Measurements from ENCODE around the gene ZBED4.

Gene ZBED4

DNA sequence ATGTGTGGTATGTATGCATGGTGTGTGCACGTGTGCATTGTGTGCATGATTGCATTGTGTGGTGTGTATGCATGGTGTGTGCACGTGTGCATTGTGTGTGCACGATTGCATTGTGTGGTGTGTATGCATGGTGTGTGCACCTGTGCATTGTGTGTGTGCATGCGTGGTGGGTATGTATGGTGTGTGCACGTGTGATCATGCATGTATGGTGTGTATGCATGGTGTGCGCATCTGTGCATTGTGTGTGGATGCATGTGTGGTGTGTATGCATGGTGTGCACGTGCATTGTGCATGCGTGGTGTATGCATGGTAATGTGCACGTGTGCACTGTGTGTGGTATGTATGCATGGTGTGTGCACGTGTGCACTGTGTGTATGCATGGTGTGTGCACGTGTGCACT lies 47.8 kb downstream of the ZBED4 start:
- DNase-seq (ENCODE audit: low spot score), result no peak

DNA sequence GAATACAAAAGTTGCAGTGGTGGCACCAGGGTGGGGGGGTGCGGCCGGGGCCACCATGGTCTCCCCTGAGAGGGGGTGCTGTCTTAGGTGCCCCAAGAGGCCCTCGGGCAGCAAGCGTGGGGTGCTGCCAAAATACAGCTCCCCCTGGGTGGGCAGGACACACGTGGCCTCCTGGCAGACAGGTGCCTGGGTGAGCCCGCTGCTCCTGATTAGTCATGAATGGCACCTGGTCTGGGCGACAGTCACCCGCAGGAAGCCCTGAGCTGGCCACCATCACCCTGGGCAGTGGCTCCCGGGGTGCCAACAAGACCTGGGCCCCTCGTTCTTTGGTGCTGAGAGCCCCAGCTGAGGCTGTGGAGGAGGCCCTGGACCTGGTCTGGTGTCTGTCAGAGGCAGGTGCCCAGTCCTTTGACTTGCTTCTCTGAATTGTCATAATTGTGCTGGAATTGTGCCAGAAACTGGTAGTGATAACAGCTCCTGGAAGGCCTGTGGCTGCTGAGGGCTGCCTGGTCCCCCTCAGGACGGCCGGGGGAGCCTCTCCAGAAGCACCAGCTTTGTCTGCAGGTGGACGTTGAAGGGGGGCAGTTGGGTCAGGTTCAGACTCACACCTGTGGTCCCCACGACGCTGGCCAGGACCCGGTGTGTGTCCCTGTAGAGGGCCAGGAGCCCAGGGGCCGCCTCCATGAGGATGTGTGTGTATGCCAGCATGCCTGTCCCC lies 49.8 kb downstream of the ZBED4 start:
- DNase-seq (ENCODE audit: low spot score), result no peak

DNA sequence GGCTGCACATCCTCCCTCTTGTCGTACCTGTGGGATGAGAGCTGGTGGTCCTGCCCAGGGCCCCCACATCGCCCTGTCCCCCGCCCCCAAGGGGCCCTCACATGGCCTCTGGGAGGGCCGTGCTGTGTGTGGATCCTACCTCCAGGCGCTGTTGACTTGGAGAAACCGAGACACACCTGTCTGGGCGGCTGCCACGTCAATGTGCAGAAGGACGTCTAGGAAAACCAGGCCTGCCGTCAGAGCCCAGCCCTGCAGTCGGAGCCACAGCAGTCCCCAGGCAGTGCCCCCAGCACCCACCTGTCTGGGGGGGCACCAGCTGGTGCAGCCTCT lies 50.4 kb downstream of the ZBED4 start:
- DNase-seq (ENCODE audit: low spot score), result no peak

DNA sequence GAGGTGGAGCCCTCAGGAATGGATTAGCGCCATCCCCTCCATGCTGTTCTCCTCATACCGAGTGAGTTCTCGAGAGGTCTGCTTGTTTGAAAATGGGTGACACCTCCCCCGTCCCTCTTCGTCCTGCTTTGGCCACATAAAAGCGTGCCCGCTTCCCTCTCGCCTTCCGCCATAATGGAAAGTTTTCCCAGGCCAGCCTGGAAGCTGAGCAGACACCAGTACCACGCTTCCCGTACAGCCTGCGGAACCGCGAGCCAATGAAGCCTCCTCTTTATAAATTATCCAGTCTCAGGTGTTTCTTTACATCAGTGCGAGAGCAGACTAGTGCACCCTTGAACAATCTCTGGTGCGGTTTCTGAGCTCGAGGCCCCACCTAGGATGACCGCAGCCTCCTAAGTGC lies 51.8 kb downstream of the ZBED4 start:
- DNase-seq (ENCODE audit: low spot score), result no peak

DNA sequence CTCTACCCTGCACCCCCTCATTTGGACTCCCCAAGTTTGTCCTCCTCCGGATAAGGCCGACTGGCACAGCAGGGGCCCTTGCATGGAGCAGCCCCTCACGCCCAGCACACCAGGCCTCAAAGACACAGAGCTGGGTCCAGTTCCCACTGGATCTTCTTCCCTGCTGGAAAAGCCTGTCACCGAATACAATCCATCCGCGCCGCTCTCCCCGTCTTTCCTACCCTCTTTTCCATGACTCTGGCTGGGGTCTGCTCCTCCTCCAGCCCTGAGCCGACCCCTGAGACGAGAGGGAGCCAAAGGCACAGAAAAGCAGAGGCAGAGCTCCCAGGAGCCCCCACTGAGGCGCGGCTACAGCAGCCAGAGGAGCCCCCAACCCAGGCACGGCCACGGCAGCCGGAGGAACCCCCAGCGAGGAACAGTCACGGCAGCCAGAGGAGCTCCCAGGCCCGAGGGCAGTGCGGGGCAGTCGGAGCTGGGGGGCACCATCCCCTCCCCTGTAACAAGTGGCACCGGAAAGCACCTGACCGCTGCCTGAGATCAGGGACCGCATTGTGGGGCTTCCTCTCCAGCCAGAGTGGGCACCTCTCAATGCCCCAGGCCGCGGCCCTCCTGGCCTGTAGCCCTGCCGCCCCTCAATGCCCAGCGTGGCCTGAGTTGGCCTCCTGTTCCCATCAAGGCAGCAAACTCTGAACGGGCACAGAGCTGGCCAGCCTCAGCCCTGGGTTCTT lies 52.6 kb downstream of the ZBED4 start:
- no peak for DNase-seq (ENCODE audit: low spot score)

DNA sequence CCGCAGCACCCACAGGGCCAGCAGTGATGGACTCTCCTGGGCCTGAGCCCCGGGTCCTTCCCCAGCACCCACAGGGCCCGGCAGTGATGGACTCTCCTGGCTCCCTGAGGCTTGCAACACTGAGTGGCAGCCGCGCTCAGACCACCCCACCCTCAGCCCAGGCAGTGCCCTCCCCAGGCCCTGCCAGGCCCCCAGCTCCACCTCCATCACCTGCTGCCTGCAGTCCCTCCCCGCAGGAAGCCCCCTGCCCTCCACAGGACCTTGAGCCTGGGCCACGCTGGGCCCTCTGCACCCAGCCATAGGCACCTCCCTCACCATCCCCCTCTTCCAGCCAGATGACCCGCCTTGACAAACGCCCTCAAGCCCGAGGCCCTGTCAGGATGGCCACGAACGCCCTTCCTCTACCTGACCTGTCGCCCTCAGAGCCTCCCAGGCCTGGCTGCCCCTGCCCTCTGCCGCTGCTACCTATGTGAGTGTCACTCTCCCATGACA lies 53.2 kb downstream of the ZBED4 start:
- DNase-seq (ENCODE audit: low spot score), result no peak

DNA sequence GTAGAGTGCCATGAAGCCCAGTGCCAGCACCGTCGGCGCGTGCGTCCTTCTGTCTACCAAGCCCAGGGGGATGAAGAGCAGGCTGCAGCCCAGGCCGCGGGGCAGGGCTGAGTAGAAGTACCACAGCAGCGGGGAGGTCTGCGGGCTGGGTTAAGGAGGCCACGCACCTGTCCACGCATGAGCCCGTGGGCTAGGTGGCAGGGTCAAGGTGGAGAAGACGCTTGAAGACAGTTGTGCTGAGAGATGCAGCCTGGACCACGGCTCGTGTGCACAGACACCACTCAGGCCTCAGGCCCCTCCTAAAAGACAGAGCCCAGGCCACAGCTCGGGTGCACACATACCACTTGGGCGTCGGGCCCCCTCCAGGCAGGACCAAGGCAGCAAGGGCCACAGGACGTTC lies 54.2 kb downstream of the ZBED4 start:
- DNase-seq (ENCODE audit: low spot score), result no peak

DNA sequence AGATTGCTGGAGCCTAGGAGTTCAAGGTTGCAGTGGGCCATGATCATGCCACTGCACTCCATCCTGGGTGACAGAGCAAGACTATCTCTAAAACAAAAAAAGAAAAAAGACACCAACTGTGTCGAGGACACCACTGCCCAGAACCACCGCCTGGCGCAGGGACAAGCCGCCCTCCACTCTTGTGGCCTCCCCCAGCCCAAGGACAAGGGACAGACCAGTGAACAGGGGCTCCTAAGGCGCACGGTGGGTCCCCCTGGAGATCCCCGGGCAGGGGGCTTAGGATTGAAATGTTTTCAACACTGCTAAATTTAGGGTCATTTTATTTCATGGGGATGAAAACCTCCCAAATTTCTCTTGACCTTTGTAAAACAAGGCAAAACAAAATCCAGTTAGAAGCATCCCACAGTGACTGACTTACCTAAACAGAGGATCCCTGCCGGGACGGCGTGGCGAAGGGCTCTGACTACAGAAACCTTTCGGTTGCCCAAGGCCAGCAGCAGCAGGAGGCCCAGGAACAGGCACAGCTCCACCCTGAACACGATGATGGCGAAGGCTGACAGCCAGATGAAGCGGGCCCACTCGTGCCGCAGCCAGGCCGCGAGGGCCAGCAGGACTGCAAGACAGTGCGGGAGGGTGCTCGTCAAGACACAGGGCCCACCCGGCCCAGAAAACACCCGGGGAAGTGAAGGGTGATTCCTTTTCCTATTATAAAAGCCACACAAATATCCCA lies 56.0 kb downstream of the ZBED4 start:
- no peak for DNase-seq (ENCODE audit: low spot score)

DNA sequence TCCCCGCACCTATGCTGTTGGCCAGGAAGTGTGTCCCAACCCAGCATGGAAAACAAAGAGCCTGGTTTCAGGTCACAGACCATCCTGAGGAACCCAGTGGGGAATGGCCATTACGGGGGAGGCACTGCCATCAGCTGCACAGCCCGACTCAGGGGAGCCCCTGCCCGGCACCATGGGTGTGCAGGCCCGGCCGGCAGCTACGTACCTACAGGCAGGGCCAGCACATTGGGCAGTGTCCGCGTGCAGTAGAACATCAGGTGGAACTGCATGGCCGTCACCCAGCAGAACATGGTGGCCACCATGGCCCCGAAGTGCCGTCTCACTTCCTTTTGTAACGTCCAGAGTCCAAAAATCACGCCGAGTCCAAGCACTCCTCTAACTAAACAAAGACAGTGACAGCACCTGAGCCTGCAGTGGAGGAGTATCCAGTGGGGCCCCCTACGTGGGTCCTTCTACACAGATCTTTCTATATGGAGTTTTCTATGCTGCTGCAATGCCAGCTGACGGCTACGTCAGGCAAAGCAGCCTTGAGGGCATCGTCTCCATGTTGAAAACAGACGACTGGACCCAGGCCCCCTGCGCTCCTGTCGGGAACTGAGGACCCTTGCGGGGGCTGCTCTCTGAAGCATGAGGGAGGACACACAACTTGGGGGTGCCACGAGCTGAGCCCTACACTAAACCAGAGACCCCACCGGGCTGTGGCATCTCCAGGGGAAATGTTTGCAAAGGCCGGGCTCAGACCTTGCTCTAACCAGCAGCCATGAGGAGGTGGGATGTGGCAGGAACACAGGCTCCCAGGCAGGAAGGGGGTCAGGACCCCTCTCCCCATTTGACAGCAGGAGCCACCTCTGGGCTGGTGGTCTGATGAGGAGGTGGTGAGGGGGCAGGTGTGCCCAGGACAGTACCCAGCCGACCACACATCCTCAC lies 56.8 kb downstream of the ZBED4 start:
- no peak for DNase-seq (ENCODE audit: low spot score)

DNA sequence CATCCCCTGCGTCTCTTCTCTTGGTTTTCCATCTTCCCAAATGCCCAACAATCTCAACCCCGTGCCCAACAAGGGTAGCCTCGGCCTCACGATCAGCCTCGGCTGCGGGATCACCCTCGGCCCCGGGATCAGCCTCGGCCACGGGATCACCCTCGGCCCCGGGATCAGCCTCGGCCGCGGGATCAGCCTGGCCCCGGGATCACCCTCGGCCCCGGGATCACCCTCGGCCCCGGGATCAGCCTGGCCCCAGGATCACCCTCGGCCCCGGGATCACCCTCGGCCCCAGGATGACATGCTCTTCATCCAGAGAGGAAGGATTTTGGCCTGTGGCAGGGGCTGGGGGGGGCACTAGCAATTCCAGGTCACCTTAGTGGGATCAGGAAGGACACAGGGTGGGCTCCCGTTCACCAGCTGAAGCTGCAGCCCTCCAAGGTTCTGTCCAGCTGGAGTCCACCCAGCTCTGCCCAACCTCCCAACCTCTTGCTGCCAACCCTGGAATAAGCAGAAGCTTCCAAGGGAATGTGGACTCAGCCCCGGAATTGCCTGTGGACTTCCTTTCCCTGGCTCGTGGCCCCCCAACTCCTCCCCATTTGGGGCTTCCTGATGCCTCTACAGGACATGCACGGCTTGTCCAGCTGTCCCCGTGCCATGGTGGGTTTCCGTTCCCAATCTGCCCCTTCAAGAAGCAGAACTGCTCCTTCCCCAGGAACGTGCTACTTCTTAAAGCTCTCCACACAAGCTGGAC lies 58.4 kb downstream of the ZBED4 start:
- no peak for DNase-seq (ENCODE audit: low spot score)

DNA sequence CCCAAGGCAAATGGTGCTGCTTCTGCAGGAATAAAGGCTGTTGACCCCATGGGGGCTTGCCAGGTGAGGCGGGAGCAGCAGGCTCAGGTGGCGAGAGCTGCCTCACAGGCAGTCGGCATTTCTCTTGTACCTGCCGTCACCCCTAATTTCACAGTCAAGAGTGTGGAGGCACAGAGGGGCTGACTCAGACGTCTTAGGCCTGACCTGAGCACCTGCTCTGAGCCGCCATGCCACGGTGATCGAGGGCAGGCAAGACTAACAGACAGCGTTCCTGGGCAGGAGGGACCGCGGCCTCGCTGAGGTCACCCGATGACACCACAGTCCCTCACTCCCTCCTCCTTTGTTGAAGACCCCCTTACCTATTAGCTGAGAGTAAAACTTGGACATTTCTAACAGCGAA lies 59.4 kb downstream of the ZBED4 start:
- DNase-seq (ENCODE audit: low spot score), result no peak

DNA sequence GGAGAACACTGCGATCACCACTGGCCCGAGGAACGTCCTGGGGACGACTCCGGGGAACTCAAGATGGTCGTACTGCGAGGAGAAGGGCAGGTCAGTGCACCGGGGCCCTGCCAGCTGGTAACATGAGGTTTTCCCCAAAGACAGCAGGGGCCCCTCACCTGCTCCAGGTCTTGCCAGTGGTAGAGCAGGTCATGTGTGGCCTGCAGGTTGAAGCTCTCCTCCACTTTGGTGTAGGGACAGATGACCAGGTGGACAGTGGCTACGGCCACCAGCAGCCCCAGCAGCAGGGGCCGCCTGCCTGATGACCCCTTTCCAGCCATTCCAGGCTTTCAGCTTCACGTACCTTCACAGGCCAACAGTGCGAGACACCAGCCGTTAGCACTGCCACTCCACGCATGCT lies 59.8 kb downstream of the ZBED4 start:
- DNase-seq (ENCODE audit: low spot score), result no peak

DNA sequence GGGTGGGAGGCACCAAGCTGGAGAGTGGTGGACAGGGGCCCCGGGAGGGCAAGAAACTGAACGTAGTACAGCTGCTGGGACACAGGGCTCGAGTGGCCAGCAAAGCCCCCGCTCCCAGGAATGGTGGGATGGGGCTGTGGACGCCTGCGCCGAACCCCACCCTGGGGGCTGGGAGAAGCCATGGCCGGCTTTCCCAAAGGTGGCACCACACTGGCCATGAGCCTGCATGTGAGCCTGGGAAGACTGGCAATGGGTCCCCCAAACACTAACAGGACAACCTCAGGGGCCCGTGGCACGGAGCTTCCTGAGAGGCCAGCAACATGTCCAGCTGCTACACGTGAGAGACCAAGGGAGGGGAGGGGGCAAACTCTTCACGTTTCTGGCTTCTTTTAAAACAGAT lies 60.6 kb downstream of the ZBED4 start:
- DNase-seq (ENCODE audit: low spot score), result no peak

DNA sequence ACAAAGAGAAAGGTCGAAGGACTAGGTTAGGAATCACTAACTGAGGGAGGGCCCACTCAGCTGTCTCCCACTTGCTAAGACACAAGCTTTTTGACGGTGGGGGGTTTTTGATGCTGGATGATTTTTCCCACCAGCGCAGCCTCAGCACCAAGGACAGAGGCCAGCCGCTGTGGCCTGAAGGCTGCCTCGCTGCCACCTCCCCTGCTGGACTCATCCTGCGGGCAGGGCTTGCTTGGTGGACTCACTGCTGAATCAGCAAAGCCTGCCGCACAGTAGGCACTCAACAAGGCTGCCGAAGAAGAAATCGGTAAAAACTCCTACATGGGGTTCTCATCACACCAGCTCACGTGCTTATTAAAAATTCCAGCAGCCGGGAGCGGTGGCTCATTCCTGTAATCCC lies 62.0 kb downstream of the ZBED4 start:
- DNase-seq (ENCODE audit: low spot score), result no peak

DNA sequence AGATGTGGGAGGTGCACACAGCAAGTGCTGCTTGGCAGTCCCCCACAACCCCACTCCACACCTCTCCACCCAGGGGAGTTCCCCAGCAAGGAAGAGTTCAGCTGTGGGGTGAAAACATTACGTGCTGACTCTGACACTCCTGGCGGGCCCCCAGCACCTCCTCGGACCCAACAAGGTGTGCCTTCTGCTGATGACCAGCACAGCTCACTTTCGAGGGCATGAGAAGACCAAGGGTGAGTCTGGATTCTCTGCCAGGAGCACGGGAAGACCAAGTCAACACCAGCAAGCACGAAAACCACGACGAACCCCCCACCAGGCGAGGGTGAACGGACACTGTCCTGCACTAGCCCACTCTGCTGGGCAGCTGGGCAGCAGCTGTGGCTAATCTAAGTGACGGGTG lies 63.2 kb downstream of the ZBED4 start:
- no peak for DNase-seq (ENCODE audit: low spot score)

DNA sequence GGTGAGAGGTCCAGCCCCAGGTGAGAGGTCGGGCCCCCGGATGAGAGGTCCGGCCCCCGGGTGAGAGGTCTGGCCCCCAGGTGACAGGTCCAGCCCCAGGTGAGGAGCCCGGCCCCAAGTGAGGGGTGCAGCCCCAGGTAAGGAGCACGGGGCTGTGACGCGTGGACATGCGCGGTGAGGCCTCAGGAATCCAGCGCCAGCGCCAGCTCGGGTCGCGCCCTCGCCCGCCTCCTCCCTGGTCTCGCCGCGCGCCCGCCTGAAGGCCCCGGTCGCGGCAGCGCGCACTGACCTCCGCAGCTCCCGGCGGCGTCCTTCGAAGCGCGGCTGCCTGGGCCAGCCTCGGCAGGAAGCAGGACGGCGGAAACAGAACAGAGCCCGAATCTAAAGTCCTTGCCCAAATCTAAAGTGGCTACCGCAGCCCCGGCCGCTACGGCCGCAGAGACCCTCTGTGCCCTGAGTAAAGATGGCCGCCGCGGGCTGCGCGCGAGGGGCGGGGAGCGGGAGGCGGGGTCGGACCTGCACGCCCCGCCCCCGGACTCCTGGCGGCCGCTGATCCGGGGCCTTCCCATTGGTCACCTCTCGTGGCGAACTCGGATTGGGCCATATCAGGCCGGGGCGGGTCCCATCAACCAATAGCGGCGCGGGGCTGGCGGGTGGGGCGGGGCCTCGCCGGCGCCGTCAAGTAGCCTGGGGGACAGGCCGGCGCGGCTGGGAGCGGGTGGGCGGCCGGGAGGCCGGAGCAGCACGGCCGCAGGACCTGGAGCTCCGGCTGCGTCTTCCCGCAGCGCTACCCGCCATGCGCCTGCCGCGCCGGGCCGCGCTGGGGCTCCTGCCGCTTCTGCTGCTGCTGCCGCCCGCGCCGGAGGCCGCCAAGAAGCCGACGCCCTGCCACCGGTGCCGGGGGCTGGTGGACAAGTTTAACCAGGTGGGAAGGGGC lies 64.6 kb downstream of the ZBED4 start, which contains the start of the genes ALG12 and CRELD2:
TSS of gene ALG12 (minus strand) at position 465 of the 937 bp plus-strand sequence. CDS start 4,673 bp downstream, outside the sequence.
TSS of gene CRELD2 (plus strand) at position 661 of the 937 bp plus-strand sequence. CDS start at position 797, 136 bp downstream.
- peak; percentile 96 for DNase-seq (ENCODE audit: low spot score)

DNA sequence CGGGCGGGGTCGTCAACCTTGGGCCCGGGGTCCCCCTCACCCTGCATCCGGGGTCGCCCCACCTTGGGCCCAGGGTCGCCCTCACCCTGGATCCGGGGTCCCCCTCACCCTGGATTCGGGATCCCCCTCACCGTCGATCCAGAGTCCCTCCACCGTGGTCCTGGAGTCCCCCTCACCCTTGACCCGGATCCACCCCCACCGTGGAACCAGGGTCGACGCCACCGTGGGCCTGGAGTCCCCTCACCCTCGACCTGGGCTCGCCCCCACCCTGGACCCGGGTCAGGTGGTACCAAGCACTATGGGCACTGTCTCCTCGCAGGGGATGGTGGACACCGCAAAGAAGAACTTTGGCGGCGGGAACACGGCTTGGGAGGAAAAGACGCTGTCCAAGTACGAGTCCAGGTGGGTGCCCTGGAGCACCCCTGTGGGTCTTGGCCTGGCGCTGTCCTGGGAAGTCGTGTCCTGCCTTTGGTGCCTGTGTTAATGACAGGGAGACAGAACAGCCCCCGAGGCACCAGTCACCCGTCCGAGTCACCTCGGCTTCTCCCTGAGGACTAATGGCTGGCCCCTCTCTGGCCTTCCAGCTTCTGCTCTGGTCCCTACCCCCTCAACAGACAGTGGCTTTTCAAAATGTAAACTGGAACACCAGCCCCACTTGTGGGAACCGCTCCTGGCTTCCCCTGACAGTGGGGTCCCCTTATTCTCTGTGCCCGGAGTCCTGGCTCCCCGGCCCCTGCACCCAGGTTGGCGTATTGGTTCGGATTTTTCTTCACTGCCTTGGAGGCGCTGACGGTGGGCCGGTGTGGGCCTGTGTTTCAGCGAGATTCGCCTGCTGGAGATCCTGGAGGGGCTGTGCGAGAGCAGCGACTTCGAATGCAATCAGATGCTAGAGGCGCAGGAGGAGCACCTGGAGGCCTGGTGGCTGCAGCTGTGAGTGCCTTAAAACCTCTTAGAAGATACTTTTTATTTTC lies 65.6 kb downstream of the ZBED4 start:
- DNase-seq (ENCODE audit: low spot score), result no peak

DNA sequence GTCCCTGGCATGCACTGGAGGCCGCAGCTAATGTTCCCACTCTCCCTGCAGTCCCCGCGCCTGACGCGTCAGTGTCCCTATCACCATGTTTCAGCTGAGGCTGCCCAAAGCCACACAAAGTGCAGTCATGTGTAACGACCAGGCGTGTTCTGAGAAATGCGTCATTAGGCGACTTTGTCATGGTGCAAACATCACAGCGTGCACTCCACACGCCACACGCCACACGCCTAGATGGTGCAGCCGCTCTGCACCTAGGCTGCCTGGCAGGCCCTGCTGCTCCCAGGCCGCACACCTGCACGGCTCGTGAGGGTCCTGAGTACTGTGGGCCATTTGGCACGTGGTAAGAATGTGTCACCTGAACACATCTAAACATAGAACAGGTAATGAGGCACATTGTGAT lies 67.2 kb downstream of the ZBED4 start:
- no peak for DNase-seq (ENCODE audit: low spot score)
